ENCODE measurements around the gene PPFIA2. TPM values are rescaled to one million over a fixed set of nuclear protein-coding genes. Genes with fewer than 3 reads are reported as not detected.

Gene PPFIA2
- total RNA-seq, 4 donors from 2014 or later: 0.13 to 2.9 (median 0.76) TPM

DNA sequence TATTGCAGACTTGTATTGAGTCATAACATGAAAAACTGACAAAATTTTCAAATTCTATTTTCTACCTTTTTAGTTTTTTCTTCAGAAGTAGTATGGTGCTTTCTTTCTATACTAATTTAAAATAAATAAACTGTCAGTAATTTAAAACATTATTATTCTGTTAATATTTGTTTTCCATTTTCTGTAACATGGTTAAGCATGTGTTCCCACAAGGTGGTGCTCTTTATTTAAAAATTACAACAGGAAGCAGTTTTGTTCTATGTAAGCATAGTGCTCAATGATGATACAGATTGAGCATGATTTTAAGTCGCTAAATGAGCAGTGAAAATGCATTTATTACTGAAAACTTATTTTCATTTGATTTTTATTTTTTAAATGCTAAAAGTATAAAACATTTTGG, 114.6 kb downstream of the PPFIA2 start:
- H3K27me3 ChIP-seq: no peaks in the 10 kb centered on the region
- no peaks in the 10 kb centered on the region for H3K36me3 ChIP-seq
- no peaks in the 10 kb centered on the region for H3K9me3 ChIP-seq
- DNase-seq (ENCODE audit: extremely low spot score): no peak
- intact Hi-C loops (cut with DNase I): loop anchor here (5.0 kb wide), 1 partner anchor 683 kb away; no protein-coding TSS in a partner anchor
- no peak overlapping the region for H3K27ac ChIP-seq (replicated peaks in 1 of 4)
- H3K4me1 ChIP-seq: peaks cover 0 to 4% (median 0%) of the 10 kb centered on the region in 4 donors
- no peak overlapping the region for H3K4me3 ChIP-seq
- TF ChIP-seq EP300 (IDR thresholded peaks at IDR 0.05): no peak
- TF ChIP-seq, protein P1, sequence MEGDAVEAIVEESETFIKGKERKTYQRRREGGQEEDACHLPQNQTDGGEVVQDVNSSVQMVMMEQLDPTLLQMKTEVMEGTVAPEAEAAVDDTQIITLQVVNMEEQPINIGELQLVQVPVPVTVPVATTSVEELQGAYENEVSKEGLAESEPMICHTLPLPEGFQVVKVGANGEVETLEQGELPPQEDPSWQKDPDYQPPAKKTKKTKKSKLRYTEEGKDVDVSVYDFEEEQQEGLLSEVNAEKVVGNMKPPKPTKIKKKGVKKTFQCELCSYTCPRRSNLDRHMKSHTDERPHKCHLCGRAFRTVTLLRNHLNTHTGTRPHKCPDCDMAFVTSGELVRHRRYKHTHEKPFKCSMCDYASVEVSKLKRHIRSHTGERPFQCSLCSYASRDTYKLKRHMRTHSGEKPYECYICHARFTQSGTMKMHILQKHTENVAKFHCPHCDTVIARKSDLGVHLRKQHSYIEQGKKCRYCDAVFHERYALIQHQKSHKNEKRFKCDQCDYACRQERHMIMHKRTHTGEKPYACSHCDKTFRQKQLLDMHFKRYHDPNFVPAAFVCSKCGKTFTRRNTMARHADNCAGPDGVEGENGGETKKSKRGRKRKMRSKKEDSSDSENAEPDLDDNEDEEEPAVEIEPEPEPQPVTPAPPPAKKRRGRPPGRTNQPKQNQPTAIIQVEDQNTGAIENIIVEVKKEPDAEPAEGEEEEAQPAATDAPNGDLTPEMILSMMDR (IDR thresholded peaks at IDR 0.05): peak; percentile 53 to 56 (median 56)
- WGBS: 10% methylated on average over 1 of the region's 1 CpG

DNA sequence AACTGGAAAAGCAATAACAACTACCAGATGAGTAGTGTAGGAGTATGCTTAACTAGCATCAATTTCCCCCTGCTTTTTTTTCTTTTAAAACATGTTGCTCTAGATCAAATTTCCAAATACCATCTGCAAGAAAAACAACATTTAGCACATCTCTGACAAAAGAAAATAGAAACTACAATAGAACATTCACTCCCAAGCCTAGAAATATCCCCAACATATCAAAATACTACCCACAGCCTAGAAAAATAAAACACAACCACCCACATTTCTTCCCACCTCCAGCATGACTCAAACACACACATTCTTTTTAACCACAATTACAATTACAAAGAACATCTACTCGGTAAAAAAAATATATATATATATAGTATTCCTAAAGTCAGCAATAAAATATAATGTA, 120.0 kb downstream of the PPFIA2 start:
- no peaks in the 10 kb centered on the region for H3K36me3 ChIP-seq
- no peak overlapping the region for H3K27ac ChIP-seq (replicated peaks in 1 of 4)
- no peaks in the 10 kb centered on the region for H3K9me3 ChIP-seq
- no peaks in the 10 kb centered on the region for H3K27me3 ChIP-seq
- DNase-seq (ENCODE audit: extremely low spot score): no peak
- H3K4me1 ChIP-seq: no peaks in the 10 kb centered on the region
- 73% methylated on average over 1 of the region's 1 CpG for WGBS
- intact Hi-C loops (cut with DNase I): no loop called here
- TF ChIP-seq EP300 (IDR thresholded peaks at IDR 0.05): no peak
- TF ChIP-seq POLR2AphosphoS5 (IDR thresholded peaks at IDR 0.05): no peak
- TF ChIP-seq, protein P1 (IDR thresholded peaks at IDR 0.05): no peak
- no peak for TF ChIP-seq POLR2A (IDR thresholded peaks at IDR 0.05; ENCODE audit: low read depth)
- no peak overlapping the region for H3K4me3 ChIP-seq

DNA sequence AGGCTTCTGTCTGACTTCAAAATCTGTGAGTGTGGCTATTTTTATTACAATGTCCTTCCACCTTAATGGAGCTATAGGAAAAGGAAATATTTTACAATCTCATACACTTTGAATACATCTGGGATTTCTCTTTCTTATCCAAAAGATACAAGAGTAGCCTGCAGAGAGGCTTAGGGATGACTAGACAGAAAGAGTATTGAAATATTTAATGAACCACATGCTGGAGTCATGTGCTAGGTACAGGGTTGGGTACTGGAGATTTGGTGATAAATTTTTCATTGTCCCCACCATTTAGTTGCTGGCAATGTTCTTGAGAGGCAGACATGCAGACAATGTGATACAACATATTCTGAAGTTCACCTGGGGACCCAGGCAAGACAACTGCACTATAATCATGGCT, 126.0 kb downstream of the PPFIA2 start:
- Histone ChIP-seq H3K4me1 (no peaks in the 10 kb centered on the region), H3K9me3 (no peaks in the 10 kb centered on the region), H3K27me3 (no peaks in the 10 kb centered on the region), H3K4me3 (no peak overlapping the region), H3K36me3 (no peaks in the 10 kb centered on the region), H3K27ac (replicated peaks in 1 of 4) (no peak overlapping the region)
- no peak for DNase-seq (ENCODE audit: extremely low spot score)
- intact Hi-C loops (cut with DNase I): no loop called here
- TF ChIP-seq POLR2A (IDR thresholded peaks at IDR 0.05; ENCODE audit: low read depth) (no peak), EP300 (IDR thresholded peaks at IDR 0.05) (no peak), POLR2AphosphoS5 (IDR thresholded peaks at IDR 0.05) (no peak)
- TF ChIP-seq, protein P1 (IDR thresholded peaks at IDR 0.05): no peak

DNA sequence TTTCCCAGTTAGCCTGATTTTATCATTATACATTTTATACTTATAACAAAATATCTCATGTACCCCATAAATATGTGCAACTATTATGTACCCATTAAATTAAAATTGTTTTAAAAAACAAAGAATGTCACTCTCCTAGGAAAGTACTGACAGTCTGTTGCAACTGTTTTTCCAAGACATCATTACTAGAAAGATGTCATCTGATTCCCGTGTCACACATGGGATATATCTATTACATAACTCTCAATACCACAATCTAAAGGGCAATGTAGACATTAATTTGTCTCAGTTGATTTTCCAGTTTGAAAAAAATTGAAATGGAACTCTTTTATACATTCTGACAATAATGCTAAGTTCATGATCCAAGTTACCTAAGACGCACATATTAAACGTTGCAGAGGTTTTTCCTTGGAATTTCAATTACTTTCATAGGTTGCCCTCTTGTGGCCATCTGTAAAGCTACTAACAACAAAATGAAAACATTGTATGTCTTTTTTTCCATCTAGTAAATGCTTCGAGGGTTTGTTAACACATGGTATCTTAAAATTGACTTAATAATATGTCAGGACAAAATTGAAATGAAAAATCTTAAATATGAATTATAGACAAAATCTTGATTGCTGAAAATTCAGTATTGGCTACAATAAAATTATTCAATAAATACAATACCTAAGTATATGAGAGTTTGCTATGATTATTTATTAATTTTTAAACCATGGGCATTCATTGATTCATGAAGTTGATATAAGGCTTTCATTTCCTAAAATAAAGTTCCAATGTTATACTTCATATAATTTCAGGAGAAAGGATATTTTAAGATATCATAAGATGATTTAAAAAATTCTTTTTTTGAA, 131.6 kb downstream of the PPFIA2 start:
- H3K9me3 ChIP-seq: no peaks in the 10 kb centered on the region
- H3K36me3 ChIP-seq: no peaks in the 10 kb centered on the region
- no peak for DNase-seq (ENCODE audit: extremely low spot score)
- H3K4me1 ChIP-seq: peaks cover 0 to 6% (median 0%) of the 10 kb centered on the region in 4 donors
- no peaks in the 10 kb centered on the region for H3K27me3 ChIP-seq
- intact Hi-C loops (cut with DNase I): no loop called here
- H3K4me3 ChIP-seq: no peak overlapping the region
- 15% methylated on average over 4 of the region's 4 CpGs for WGBS
- no peak overlapping the region for H3K27ac ChIP-seq (replicated peaks in 1 of 4)
- no peak for TF ChIP-seq POLR2A (IDR thresholded peaks at IDR 0.05; ENCODE audit: low read depth)
- TF ChIP-seq, protein P1 (IDR thresholded peaks at IDR 0.05): peak; percentile 26 to 63 (median 52)

DNA sequence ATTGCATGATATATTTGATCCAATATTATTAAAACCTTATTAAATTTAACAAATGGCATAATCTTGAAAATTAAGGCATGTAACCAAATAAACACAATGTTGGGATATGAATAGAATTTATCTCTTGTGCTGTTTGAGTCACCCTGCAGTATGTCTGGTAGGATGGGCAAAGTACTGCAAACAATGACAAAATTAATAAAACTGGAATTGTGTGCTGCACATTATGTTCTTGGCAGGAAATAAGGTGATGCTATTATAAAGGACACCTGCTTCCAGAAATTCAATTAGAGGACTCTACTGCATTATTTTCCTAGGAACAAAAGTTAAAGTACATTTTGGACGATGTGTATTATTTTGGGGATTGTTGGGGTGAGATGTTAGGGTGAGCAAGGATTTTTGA, 132.7 kb downstream of the PPFIA2 start:
- 37% methylated on average over 1 of the region's 1 CpG for WGBS
- TF ChIP-seq, protein P1 (IDR thresholded peaks at IDR 0.05): no peak
- no peak overlapping the region for H3K27ac ChIP-seq (replicated peaks in 1 of 4)
- no peak overlapping the region for H3K4me3 ChIP-seq
- intact Hi-C loops (cut with DNase I): no loop called here
- no peak for DNase-seq (ENCODE audit: extremely low spot score)
- H3K4me1 ChIP-seq: peaks cover 0 to 6% (median 0%) of the 10 kb centered on the region in 4 donors
- H3K9me3 ChIP-seq: no peaks in the 10 kb centered on the region
- H3K27me3 ChIP-seq: no peaks in the 10 kb centered on the region
- no peaks in the 10 kb centered on the region for H3K36me3 ChIP-seq

Data from esophagus muscularis mucosa (tissue), 4 donors.